GM12864 (cell line): ENCODE measurements around the gene MOB3A.

ENCODE experiments used
- DNase-seq: peaks from one replicate; pipeline ENCODE4 v3.0.0-alpha.2; 2011; ENCODE audit warnings: low read depth
- H3K4me3 ChIP-seq: 2 replicates; pipeline ENCODE4 v1.5.1; 2011; ENCODE audit warnings: mild to moderate bottlenecking, low read depth, low read length, control low read depth
- TF ChIP-seq, protein P1 (sequence below): IDR thresholded peaks from 2 replicates; pipeline ENCODE4 v1.5.1; 2011; ENCODE audit warnings: low read depth, mild to moderate bottlenecking, moderate library complexity, low read length, control low read depth, inconsistent platforms; ENCODE audit errors: missing control alignments

MOB3A gene

DNA sequence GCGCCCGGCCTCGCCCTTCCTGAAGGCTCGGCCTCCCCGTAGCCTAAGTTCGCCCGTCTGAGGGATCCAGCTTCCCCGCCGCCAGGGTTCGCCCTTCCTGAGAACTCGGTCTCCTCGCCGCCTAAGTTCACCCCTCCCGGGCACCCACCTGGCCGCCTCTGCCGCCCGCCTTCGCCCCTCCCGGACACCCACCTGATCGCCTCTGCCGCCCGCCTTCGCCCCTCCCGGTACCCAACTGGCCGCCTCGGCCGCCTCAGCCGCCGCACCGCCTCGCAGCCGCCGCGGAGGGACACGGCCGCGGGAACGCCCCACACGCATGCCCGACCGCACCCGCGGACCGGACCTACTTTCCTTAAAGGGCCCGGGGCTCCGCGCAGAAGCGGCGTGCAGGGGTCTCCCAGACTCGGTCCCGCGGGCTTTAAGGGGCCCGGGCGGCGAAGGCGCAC, at the start of gene MOB3A:
Gene MOB3A (minus strand): TSS at position 293 of the 446 bp plus-strand sequence. CDS start 17,766 bp downstream, outside the sequence.
- DNase-seq: no peak
- TF ChIP-seq, protein P1, sequence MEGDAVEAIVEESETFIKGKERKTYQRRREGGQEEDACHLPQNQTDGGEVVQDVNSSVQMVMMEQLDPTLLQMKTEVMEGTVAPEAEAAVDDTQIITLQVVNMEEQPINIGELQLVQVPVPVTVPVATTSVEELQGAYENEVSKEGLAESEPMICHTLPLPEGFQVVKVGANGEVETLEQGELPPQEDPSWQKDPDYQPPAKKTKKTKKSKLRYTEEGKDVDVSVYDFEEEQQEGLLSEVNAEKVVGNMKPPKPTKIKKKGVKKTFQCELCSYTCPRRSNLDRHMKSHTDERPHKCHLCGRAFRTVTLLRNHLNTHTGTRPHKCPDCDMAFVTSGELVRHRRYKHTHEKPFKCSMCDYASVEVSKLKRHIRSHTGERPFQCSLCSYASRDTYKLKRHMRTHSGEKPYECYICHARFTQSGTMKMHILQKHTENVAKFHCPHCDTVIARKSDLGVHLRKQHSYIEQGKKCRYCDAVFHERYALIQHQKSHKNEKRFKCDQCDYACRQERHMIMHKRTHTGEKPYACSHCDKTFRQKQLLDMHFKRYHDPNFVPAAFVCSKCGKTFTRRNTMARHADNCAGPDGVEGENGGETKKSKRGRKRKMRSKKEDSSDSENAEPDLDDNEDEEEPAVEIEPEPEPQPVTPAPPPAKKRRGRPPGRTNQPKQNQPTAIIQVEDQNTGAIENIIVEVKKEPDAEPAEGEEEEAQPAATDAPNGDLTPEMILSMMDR: peak; percentile 45
- peak within 1 kb of the TSS; percentile 89 for H3K4me3 ChIP-seq

DNA sequence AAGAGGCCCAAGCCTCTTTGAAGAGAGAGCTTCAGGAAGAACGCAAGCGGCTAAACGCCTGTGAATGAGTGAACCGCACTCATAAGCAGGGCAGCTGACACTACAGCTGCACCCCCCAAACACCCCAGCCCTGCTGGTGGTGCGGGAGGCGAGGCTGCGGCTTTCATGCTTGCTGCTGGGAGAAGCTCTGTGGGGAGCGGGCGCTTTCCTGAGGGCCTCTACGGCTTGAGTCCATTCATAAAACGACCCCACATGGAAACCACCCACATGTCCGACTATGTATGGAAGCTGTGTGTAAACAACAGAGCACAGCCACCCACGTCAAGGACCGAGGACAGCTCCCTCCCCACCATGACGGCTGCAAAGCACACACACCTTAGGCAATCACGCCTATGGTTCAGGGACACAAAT, 49.7 kb upstream of the MOB3A start:
- no peak for DNase-seq
- TF ChIP-seq, protein P1: no peak
- no peak overlapping the region for H3K4me3 ChIP-seq

DNA sequence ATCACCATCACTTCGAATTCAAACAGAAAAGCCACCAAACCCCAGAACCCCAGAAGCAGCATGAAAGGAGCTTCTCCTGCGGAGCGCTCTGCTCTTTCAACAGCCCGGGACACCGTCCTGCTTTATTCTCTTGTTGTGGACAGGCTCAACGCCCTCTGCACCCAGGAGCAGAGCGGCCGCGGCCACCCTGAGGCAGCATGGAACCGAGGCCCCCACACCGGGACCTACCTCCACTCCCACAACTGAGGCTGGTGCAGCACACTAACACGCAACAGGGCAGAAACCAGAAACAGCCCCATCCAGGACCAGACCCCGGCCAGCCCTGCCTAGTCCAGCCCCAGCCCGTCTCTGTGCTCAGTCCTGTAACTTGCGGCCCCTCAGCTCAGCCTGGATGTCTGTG, 48.1 kb upstream of the MOB3A start:
- DNase-seq: no peak
- no peak overlapping the region for H3K4me3 ChIP-seq
- TF ChIP-seq, protein P1: no peak

DNA sequence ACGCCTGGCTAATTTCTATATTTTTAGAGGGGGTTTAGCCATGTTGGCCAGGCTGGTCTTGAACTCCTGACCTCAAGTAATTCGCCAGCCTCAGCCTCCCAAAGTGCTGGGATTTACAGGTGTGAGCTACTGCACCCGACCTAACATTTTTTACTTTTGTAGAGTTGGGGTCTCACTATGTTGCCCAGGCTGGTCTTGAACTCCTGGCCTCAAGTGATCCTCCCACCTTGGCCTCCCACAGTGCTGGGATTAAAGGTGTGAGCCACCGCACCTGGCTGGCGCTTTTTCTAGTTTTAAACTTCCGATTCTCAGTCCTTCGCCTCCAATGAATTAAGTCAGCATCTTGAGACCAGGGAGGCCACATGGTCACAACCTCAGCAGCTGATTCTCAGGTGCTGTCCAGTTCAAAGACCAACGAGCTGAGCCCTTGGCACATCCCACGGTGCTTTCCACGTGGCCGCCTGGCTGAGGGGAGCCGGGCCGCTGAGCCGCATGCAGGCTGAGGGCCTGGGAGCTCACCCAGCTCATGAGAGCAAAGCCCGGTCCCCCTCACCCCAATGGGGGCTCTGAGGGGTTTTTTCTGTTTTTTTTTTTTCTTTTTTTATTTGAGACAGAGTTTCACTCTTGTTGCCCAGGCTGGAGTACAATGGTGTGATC, 46.2 kb upstream of the MOB3A start:
- TF ChIP-seq, protein P1: no peak
- no peak for DNase-seq
- H3K4me3 ChIP-seq: no peak overlapping the region

DNA sequence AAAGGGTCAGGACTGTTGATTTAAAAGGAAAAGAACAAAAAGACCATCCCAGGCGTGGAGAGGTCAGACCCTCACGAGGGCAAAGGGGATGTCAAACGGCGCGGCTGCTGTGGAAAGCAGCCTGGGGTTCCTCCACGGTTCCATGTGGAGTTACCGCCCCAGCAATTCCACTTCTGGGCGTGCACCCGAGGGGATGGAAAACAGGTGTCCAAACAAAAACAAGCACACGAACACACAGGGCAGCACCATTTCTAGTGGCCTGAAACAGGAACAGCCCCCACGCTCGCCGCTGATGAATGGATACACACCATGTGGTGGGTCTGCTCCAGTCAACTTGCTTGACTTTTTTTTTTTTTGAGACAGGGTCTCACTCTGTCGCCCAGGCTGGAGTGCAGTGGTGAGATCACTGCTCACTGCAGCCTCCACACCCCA, 44.0 kb upstream of the MOB3A start:
- TF ChIP-seq, protein P1: no peak
- DNase-seq: no peak
- no peak overlapping the region for H3K4me3 ChIP-seq

DNA sequence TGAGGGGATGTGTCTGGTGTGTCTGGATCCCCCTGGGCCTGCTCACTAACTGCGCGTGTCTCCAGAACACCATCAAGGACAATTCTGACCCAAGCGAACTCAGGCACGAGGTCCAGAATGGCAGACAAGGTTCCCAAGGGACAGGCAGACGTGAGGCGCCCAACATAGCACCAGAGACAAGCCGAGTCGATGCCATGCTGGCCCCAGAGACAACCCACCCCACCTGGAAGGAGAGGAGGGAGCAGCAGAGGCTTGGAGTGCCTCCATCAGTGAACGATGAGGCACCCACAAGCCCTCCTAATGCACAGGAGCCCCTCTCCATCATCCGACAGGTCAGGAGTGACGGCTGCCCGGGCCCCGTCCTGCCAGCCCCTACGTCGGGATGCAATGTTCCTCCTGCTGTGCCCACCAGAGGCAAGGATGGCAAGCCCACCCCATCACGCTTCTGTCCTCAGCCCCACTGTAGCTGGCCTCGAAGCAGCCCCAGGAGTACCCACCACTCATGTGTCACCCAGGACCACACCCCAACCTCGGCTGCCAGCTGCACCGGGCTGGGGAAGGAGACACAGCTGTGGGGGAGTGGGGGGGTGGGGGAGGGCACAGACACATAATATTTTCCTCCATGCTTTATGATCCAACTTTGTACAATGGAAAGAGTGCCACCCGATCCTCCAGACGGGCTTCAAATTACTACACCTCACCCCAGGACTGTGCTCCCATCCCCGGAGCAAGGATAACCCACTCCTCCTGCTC, 43.4 kb upstream of the MOB3A start:
- DNase-seq: no peak
- H3K4me3 ChIP-seq: no peak overlapping the region
- TF ChIP-seq, protein P1: no peak
